ENCODE results near the gene DARS1.
"Not testable (repeated sequence)": the region's sequence is repeated elsewhere in the genome, so short reads cannot be mapped to it uniquely, and the experiment has no call there.

Gene DARS1

GRCh38 chr2:135890835-135891234 is 94.6 kb downstream of the DARS1 start:
- no peak for DNase-seq (ENCODE audit: low read depth in 2 of 2, low spot score in 1 of 2)

DNA sequence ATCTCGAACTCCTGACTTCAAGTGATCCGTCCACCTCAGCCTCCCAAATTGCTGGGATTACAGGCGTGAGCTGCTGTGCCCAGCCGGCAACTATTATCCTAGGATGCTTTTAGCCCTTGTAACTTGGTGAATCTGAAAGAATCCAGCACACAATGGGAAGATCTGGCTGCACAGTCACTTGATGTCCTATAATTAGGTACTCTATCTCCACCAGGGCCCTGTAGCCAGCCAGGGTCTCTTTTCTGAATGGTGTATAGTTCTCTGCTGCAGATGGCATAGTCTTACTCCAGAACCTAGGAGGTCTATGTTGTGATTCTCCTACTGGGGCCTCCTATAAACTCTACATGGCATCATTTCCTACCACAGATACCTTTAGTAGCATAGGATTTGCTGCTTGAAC is 95.3 kb downstream of the DARS1 start:
- DNase-seq (ENCODE audit: low read depth in 2 of 2, low spot score in 1 of 2) = no peak

GRCh38 chr2:135888587-135888986 is 96.8 kb downstream of the DARS1 start:
- not testable (repeated sequence) for DNase-seq (ENCODE audit: low read depth in 2 of 2, low spot score in 1 of 2)

DNA sequence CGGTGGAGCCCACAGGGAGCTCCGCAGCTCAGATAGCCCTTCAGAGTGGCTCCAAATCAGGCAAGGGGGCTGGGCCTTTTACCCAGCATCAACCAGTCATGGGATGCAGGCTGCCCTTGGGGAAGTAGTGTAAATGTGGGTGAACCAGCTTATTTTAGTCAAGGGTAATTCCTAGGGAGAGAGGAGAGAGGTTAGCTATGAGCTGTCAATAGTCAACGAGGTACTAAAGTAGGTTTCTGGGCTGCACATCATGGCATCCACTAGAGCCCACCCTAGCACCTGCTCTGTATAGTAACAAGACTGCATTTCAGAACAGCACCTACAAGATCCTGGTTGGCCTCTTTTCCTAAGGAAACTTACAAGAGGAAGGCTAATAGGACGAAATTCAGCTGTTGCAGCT is 99.7 kb downstream of the DARS1 start:
- no peak for DNase-seq (ENCODE audit: low read depth in 2 of 2, low spot score in 1 of 2)

GRCh38 chr2:135882415-135882814 is 103.0 kb downstream of the DARS1 start:
- DNase-seq (ENCODE audit: low read depth in 2 of 2, low spot score in 1 of 2) = no peak

DNA sequence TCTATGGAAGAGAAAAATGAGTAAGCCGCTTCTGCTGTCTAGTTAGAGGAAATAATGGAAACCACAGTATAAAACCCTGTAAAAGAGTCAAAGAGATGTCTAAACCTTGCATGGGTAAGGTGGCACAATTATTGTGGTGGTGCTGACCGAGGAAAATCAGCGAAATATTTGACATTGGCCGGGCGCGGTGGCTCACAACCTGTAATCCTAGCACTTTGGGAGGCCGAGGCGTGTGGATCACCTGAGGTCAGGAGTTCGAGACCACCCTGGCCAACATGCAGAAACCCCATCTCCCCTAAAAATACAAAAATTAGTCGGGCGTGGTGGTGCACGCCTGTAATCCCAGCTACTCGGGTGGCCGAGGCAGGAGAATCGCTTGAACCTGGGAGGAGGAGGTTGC is 108.7 kb downstream of the DARS1 start:
- not testable (repeated sequence) for DNase-seq (ENCODE audit: low read depth in 2 of 2, low spot score in 1 of 2)

DNA sequence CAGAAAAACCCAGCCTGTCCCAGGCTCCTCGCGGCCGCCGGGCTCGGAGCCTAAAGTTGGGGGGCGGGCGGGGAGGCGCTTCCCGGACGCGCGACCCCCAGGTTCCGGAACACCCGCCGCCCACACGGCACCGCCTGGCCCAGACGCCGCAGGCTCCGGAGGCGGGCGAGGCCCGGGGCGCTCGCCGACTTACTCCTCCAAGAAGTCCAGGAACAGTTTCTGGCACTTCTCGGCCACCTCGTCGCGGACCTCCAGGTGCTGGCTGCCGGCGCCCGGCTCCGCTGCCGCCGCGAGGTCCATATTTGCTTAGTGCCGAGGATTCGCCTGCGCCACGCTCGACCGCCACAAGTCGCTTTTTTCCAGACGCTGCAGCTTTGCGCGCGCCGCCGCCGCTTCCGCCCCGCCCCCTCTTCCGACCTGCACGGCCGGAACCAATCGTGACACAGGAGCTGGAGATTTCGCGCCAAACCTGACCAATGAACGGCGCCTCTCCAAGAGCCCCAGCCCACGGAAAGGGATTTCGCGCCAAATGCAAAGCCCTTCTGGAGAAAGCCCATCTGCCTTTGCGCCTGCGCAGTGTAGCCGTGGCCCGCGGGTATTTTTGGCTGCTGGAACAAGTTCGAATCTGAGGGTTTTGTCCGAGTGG is 109.2 kb downstream of the DARS1 start, which contains the start of gene MCM6:
Gene MCM6 (minus strand): TSS at position 378 of the 646 bp plus-strand sequence. CDS start 78 bp downstream, at position 300.
- DNase-seq (ENCODE audit: low read depth in 2 of 2, low spot score in 1 of 2) = peak; percentile 96 to 97

DNA sequence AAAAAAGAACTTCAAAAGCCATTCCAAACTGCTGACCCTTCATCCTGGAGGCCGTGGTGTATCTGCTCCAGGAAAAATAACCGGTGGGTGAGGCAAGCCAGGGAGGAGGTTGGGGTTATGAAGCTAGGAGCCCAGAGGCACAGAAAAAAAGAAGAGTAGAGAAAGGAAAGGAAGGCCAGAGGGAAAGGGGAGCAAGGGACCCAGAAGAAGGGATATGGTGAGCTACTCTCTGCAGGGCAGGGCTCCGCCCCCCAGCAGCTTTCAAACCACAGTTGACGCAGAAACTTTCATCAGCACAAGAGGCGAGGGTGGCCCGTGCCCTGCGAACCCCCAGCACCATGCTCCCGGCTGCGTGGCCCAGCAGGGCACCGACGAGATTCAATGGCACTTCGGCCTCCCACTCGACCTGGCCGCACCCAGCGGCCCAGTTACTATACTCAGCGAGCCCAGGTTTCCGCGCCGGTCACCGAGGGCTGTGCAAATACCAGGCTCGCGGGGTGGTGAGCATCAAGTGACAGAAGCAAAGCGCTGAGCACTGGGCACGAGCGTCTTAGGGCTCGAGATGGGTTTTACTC is 109.8 kb downstream of the DARS1 start:
- DNase-seq (ENCODE audit: low read depth in 2 of 2, low spot score in 1 of 2) = peak; percentile 47 to 61

DNA sequence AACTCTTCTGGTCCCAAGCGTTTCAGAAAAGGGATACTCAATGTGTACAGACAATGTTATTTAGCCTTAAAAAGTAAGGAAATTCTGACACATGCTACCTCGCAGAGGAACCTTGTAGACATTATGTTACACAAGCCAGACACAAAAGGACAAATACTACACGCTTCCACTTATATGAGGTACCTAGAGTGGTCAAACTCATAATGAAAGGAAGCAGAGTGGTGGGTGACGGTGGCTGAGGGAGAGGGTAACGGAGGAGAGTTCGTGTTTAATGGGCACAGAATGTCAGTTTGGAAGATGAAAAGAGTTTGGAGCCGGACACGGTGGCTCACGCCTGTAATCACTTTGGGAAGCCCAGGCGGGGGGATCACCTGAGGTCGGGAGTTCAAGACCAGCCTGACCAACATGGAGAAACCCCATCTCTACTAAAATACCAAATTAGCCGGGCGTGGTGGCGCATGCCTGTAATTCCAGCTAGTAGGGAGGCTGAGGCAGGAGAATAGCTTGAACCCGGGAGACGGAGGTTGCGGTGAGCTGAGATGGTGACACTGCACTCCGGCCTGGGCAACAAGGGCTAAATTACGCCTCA is 110.6 kb downstream of the DARS1 start:
- no peak for DNase-seq (ENCODE audit: low read depth in 2 of 2, low spot score in 1 of 2)

GRCh38 chr2:135870571-135870970 is 114.9 kb downstream of the DARS1 start:
- DNase-seq (ENCODE audit: low read depth in 2 of 2, low spot score in 1 of 2) = no peak

- no peak for DNase-seq (ENCODE audit: low read depth in 2 of 2, low spot score in 1 of 2)
Measured at GRCh38 chr2:135863233-135863632, 122.2 kb downstream of the DARS1 start.

DNA sequence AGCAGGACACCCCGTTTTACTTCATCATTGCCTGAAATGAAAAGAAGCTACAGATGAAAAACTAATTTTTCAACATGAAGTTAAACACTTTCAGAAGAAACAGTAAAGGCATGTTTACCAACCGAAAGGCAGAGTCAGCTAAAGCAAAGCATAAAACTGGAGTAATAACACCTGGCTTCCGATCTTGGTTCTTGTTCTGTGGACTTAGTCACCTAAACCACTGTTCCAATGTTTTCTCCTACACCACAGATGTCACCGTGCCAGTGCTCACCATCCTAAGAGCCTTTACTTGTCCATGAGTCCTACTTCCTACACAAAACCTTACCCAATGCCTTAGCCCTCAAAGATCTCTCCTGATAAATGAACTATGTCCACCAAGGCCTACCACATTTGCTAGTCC is 122.7 kb downstream of the DARS1 start:
- DNase-seq (ENCODE audit: low read depth in 2 of 2, low spot score in 1 of 2) = no peak

Data from stimulated activated CD8-positive, alpha-beta memory T cell treated with anti-CD3 and anti-CD28 coated beads, Interleukin-4, amount 100 ng/mL, for 4 hours (primary cell).